Diencephalon (tissue), 1 donor: ENCODE measurements around the gene NDUFB4. TPM values are rescaled to one million over a fixed set of nuclear protein-coding genes. Genes with fewer than 3 reads are reported as not detected.

Experiments used
- total RNA-seq: library from RNA; depleted of rRNA; stranded (reverse); fragments of >200 nt; gene quantifications from one replicate; pipeline ENCODE4 v1.2.3, GENCODE V29; 2014

NDUFB4 gene
- total RNA-seq: 44.3 TPM

DNA sequence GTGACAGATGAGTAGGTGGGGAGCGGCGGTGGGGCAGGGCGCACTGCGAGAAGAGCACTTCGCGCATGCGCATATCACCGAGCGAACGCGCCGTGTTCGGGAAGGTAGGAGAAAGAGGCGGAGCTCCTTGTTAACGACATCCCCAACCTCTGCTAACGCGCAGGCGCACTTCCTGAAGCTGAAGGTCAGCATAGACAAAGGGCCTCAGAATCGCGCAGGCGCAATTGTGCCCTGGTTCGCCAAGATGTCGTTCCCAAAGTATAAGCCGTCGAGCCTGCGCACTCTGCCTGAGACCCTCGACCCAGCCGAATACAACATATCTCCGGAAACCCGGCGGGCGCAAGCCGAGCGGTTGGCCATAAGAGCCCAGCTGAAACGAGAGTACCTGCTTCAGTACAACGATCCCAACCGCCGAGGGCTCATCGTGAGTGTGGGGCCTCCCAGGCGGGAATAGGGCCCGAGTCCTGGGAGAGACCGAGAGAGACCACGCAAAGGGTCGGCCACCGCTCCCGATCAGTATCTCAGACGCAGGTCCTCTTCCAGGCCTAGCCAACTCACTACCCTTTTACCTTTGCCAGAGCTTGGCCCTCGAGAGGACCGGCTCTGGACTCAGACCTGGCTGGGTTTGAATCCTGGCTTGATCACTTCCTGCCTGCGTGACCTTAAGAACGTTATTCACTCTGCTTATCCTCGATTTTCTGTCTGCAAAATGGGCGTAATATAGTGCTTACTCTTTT lies at the start of gene NDUFB4:
TSS of gene NDUFB4 (plus strand) at position 221 of the 737 bp plus-strand sequence. CDS start at position 245, 24 bp downstream.

Other genes starting within 250 kb of the NDUFB4 start
- gene LRRC58, start 247.0 kb upstream of the NDUFB4 start, total RNA-seq: 30.2 TPM
- 43.6 TPM for gene FSTL1, start 145.3 kb upstream of the NDUFB4 start, total RNA-seq
- gene HGD, start 85.9 kb downstream of the NDUFB4 start, total RNA-seq: 0.69 TPM
- 21.9 TPM for gene RABL3, start 146.2 kb downstream of the NDUFB4 start, total RNA-seq
- gene GTF2E1, start 146.4 kb downstream of the NDUFB4 start, total RNA-seq: 21.9 TPM